Epithelial cell of umbilical artery (primary cell): ENCODE data around the gene DDO. TPM values are rescaled to one million over a fixed set of nuclear protein-coding genes. Genes with fewer than 3 reads are reported as not detected.

Experiments
- total RNA-seq: library from RNA; depleted of rRNA; stranded (reverse); fragments of >200 nt; gene quantifications from 2 replicates; pipeline ENCODE4 v1.2.3, GENCODE V29; 2014

Gene DDO
- total RNA-seq, result under 0.01 and 1.1 TPM in 2 replicates

GRCh38 chr6:110415086-110415916 is at the start of gene DDO:
Gene DDO, minus strand, starts transcription at chr6:110415575. Its CDS starts 2,113 bp downstream, at chr6:110413462.

GRCh38 chr6:110357664-110358552 is 57.5 kb downstream of the DDO start, which contains the start of gene METTL24:
Gene METTL24, minus strand, starts transcription at chr6:110358349. Its CDS starts 77 bp downstream, at chr6:110358272.

Other genes starting within 250 kb of the DDO start
- gene WASF1, start 235.9 kb downstream of the DDO start, total RNA-seq, result 12.3 and 15.3 TPM in 2 replicates
- gene CDC40, start 235.1 kb downstream of the DDO start, total RNA-seq, result 23.4 and 30.4 TPM in 2 replicates
- not detected in 2 replicates for gene METTL24, start 57.2 kb downstream of the DDO start, total RNA-seq
- not detected in 2 replicates for gene SLC22A16, start 61.0 kb upstream of the DDO start, total RNA-seq